ENCODE measurements around the gene LCE1F.

The LCE1F gene

GRCh38 chr1:152774875-152775274, at the start of gene LCE1F:
Gene LCE1F, plus strand, starts transcription at chr1:152775140. Its CDS starts 1,232 bp downstream, at chr1:152776372.
- no peak for DNase-seq (ENCODE audit: low read depth, low spot score)

- no peak for DNase-seq (ENCODE audit: low read depth, low spot score)
These were observed 49.7 kb upstream of the LCE1F start for GRCh38 chr1:152725261-152725660.

GRCh38 chr1:152728986-152729385, 46.0 kb upstream of the LCE1F start:
- DNase-seq (ENCODE audit: low read depth, low spot score): no peak

GRCh38 chr1:152735648-152736047, 39.3 kb upstream of the LCE1F start:
- DNase-seq (ENCODE audit: low read depth, low spot score): no peak

GRCh38 chr1:152737997-152738396, 36.9 kb upstream of the LCE1F start:
- DNase-seq (ENCODE audit: low read depth, low spot score): no peak

- no peak for DNase-seq (ENCODE audit: low read depth, low spot score)
These were observed 35.1 kb upstream of the LCE1F start for GRCh38 chr1:152739841-152740240.

GRCh38 chr1:152741656-152742055, 33.3 kb upstream of the LCE1F start:
- no peak for DNase-seq (ENCODE audit: low read depth, low spot score)

GRCh38 chr1:152743371-152744145, 31.4 kb upstream of the LCE1F start:
- DNase-seq (ENCODE audit: low read depth, low spot score): no peak

GRCh38 chr1:152745289-152745704, 29.6 kb upstream of the LCE1F start:
- DNase-seq (ENCODE audit: low read depth, low spot score): no peak

GRCh38 chr1:152745765-152746444, 29.0 kb upstream of the LCE1F start:
- no peak for DNase-seq (ENCODE audit: low read depth, low spot score)

- no peak for DNase-seq (ENCODE audit: low read depth, low spot score)
These were observed 27.1 kb upstream of the LCE1F start for GRCh38 chr1:152747831-152748230.

GRCh38 chr1:152752225-152752624, 22.7 kb upstream of the LCE1F start:
- peak; percentile 9 for DNase-seq (ENCODE audit: low read depth, low spot score)

- DNase-seq (ENCODE audit: low read depth, low spot score): no peak
These were observed 21.4 kb upstream of the LCE1F start for GRCh38 chr1:152753586-152753985.

- DNase-seq (ENCODE audit: low read depth, low spot score): no peak
These were observed 18.1 kb upstream of the LCE1F start for GRCh38 chr1:152756872-152757271.

GRCh38 chr1:152757747-152758146, 17.2 kb upstream of the LCE1F start, which contains the start of gene KPRP:
Gene KPRP, plus strand, starts transcription at chr1:152758025. Its CDS starts 1,564 bp downstream, at chr1:152759589.
- DNase-seq (ENCODE audit: low read depth, low spot score): no peak

GRCh38 chr1:152758636-152759035, 16.3 kb upstream of the LCE1F start:
- DNase-seq (ENCODE audit: low read depth, low spot score): no peak

GRCh38 chr1:152759453-152760173, 15.3 kb upstream of the LCE1F start:
- no peak for DNase-seq (ENCODE audit: low read depth, low spot score)

- no peak for DNase-seq (ENCODE audit: low read depth, low spot score)
These were observed 14.3 kb upstream of the LCE1F start for GRCh38 chr1:152760551-152761190.

GRCh38 chr1:152761609-152762213, 13.2 kb upstream of the LCE1F start:
- no peak for DNase-seq (ENCODE audit: low read depth, low spot score)

GRCh38 chr1:152768847-152769533, 6.0 kb upstream of the LCE1F start:
- DNase-seq (ENCODE audit: low read depth, low spot score): no peak

- DNase-seq (ENCODE audit: low read depth, low spot score): no peak
These were observed 4.5 kb upstream of the LCE1F start for GRCh38 chr1:152770411-152770810.
